Measurements from ENCODE around the gene KNCN.
A peak's percentile ranks its signal among the peaks of the same experiment; 100 is the strongest.

The KNCN gene

GRCh38 chr1:46522184-46522968 is 29.1 kb downstream of the KNCN start:
- DNase-seq = no peak

DNA sequence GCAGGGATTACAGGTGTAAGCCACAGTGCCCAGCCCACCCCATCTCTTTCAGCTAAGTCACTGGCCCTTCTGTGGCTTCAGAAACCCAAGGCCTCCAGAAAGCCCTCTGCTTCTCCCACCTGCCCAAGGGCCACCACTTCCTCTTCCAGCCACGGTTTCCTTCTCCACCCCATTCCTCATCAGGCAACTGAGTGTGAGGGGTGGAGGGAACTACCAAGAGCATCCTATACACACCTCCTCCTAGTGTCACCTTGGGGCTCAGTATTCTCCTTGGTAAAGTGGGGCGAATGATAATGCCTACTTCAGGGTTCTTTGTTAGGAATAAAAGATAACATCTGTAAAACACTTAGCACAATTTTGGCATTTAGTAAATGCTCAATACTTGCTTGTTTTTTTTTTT is 30.0 kb downstream of the KNCN start:
- no peak for DNase-seq

DNA sequence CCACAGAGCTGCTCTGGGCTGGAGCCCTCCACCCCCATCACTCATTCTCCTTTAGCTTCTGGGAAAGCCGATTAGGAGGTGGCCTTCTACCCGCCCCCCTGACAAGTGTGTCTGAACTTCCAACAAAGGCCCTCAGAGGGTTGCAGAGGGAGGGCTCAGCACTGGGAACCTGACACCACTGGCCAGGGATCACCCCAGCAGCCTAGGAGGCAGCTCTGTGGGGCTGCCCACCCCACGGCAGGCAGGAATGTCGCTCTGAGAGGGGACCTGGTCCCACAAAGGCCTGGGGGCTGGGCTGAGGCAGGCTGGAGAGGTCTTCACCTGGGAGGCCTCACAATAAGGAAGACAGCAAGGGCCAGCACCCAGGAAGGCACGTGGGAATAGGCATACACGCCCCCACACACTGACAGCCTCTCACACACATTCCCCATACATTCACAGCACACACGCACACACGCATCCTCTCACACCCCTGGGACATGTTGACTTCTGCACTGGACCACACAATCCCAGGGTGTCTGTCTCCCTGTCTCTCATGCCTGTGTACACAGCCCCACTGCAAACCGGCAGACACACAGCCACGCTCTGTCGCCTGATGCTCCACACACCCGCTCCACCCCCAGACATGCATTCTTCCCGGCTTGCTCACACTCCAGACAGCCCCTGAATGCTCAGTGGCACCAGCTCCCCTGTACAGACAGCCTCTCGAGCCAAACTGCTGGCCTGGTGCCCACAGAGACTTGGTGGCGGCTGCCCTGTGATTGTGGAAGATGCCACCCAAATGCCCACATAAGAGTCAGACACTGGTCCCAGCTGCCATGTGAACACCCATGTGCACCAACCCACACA is 31.2 kb downstream of the KNCN start:
- DNase-seq = no peak

- no peak for DNase-seq
These were observed 32.2 kb downstream of the KNCN start for GRCh38 chr1:46519209-46519608.

GRCh38 chr1:46517932-46518498 is 33.4 kb downstream of the KNCN start:
- DNase-seq = no peak

DNA sequence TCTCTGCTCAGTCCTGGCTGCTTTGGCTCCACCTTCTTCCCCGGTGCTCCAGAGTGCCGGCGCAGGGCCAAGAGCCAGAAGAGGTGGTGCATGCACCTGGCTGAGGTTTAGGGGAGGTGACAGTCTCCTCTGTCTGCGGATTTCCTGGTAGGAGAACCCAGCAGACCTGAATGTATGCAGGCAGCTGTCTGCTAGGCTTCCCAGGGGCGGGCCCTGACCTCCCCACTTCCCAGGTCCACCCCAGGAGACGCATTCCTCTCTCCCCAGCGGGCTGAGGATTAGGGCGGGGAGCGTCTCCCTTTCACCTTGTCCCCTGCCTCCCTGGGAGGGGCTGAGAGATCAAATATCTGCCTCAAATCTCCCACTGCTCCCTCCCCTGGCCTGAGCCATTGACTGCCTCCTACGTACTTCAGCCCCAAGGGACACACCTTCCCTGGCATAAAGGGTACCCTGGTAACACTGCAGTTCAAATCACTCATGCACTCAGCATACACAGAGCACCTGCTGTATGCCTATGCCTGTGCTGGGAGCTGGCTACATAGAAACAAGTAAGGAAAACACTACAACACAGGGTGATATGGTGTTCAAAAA is 34.3 kb downstream of the KNCN start:
- DNase-seq = peak; percentile 72 to 79

GRCh38 chr1:46516200-46516950 is 35.1 kb downstream of the KNCN start:
- DNase-seq = no peak

DNA sequence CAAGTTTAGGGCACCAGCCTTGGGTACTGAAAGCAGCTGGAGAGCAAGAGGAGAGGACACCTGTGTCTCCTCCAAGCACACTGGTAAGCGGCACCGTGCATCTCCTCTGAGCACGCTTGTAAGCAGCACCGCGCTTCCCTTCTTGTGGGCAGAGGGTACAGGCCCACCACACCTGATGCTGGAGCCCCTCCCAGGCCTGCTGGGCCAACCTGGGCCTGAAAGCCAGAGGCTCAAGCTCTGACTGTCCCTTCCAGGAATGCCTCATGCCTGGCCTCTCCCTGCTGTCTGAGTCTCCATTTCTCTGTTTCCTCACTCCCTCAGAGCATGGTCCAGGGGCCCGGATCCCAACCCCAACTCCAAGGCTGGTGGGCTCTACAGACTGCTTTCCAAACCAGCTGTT is 35.9 kb downstream of the KNCN start:
- DNase-seq = no peak

DNA sequence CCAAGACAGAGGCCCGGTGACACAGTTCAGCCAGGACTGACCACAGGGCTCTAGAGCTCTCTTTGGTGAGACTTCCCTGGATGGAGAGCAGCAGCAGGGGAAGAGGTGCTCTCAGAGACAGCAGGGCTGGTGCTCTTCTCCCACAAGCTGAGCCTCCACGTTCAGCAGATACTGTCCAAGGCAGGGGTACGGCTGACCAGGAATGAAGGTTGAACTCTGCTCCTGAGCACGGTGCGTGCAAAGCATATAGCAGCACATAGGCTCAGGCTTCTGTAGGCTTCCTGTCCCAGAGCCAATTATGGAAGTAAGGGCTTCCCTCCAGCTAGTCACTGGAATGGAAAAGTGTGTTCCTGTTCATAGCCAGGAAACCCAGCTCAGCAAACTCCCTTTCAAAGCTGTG is 37.9 kb downstream of the KNCN start:
- no peak for DNase-seq

GRCh38 chr1:46512792-46513190 is 38.7 kb downstream of the KNCN start:
- DNase-seq = no peak

GRCh38 chr1:46512135-46512791 is 39.2 kb downstream of the KNCN start:
- DNase-seq = no peak

- DNase-seq = no peak
These were observed 40.5 kb downstream of the KNCN start for GRCh38 chr1:46510998-46511365.

DNA sequence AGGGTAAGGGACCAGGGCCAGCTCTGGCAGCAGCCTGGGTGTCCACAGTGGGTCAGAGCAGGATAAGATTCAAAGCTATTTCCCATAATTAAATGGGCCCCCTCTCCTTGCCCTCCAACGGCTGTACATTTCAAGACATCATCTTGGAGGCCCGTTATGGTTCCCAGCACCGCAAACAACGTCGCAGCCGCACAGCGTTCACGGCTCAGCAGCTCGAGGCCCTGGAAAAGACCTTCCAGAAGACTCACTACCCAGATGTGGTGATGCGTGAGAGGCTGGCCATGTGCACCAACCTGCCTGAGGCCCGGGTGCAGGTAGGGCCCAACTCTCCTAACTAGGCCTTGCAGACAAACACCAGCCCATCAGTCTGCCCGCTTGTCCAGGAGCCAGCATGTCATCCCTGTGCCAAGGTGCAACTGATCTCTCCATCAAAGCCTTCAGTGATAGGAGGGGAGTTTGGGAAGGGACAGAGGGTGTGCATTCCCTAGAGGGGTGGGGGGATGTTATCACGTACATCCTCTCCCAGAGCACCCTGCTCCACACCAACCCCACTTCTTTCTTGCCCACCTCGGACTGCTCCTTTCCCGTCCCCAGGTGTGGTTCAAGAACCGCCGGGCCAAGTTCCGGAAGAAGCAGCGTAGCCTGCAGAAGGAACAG is 41.0 kb downstream of the KNCN start:
- no peak for DNase-seq

DNA sequence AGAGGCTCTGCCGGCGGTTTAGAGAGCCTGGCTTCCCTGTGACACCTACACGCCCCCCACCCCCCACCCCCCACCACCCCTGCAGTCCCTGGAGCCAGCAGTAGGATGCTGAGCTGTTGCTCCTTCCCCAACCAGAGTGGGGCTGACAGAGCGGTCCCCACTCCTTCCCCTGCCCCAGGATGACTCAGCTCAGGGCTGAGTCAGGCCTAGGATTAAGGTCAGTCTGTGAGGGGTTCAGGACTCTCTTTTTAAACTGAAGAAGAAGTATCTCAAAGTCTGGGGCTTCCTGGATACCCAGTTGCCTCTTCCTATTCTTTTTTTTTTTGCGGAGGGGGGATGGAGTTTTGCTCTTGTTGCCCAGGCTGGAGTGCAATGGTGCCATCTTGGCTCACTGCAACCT is 42.7 kb downstream of the KNCN start:
- no peak for DNase-seq

GRCh38 chr1:46506470-46507219 is 44.8 kb downstream of the KNCN start:
- no peak for DNase-seq

GRCh38 chr1:46503421-46503820 is 48.0 kb downstream of the KNCN start:
- DNase-seq = no peak

- DNase-seq = no peak
These were observed 49.9 kb downstream of the KNCN start for GRCh38 chr1:46501528-46501927.

- no peak for DNase-seq
These were observed 53.8 kb downstream of the KNCN start for GRCh38 chr1:46497665-46498064.

- DNase-seq = no peak
These were observed 54.4 kb downstream of the KNCN start for GRCh38 chr1:46497020-46497419.

DNA sequence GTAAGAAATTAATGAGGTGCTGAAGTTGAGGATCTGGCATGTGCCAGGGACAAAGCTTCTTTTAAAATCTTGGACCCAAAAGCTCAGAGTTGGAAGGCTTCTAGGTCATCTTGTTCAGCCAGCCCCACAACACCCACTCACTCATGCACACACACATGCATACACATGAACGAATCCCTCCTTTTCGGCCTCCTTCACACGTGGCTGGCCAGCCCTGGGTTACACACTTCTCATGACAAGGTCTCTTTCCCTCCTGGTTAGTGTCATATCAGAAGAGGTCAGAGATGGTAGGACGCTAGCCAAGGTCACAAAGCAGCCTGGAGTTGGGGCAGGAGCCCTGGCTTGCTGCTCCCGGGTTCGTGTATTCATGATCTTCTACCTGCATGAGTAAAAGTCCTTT is 54.9 kb downstream of the KNCN start:
- no peak for DNase-seq

GRCh38 chr1:46495778-46496177 is 55.7 kb downstream of the KNCN start:
- DNase-seq = no peak

All from NCI-H187 (cell line).